Activated CD4-positive, alpha-beta T cell treated with anti-CD3 and anti-CD28 coated beads for 36 hours (primary cell): ENCODE data around the gene GP1BB. TPM values are rescaled to one million over a fixed set of nuclear protein-coding genes. Genes with fewer than 3 reads are reported as not detected.

Experiments used
- ATAC-seq: fragments of 200-7000 bp; cut with Tn5 transposase; one replicate; pipeline ENCODE4 v1.10.0; 2021; ENCODE audit warnings: mild to moderate bottlenecking, moderate library complexity
- CTCF ChIA-PET: fragments of 350-600 bp; sonication (Branson Sonifier 250); formaldehyde crosslinking; loops from one replicate; lab custom pipeline; 2021; ENCODE audit warnings: antibody characterized with exemption; lab: Charles Lee
- POLR2A ChIA-PET: fragments of 350-600 bp; sonication (Branson Sonifier 250); formaldehyde crosslinking; loops from one replicate; lab custom pipeline; 2021; ENCODE audit warnings: antibody characterized with exemption, inconsistent platforms; lab: Charles Lee
- DNase-seq: peaks from one replicate; pipeline ENCODE4 v3.0.0-alpha.2; 2020
- H3K27ac Mint-ChIP-seq: one replicate; pipeline ENCODE4 v1.8.0; 2021; ENCODE audit warnings: mixed read lengths
- H3K27me3 Mint-ChIP-seq: one replicate; pipeline ENCODE4 v1.8.0; 2021; ENCODE audit warnings: mixed read lengths
- H3K36me3 Mint-ChIP-seq: one replicate; pipeline ENCODE4 v1.8.0; 2021; ENCODE audit warnings: low read depth, mixed read lengths
- H3K4me1 Mint-ChIP-seq: one replicate; pipeline ENCODE4 v1.8.0; 2021; ENCODE audit warnings: mixed read lengths
- H3K4me3 Mint-ChIP-seq: one replicate; pipeline ENCODE4 v1.8.0; 2021; ENCODE audit warnings: mild to moderate bottlenecking, moderate library complexity, mixed read lengths
- H3K9me3 Mint-ChIP-seq: one replicate; pipeline ENCODE4 v1.8.0; 2021; ENCODE audit warnings: low read depth, mixed read lengths
- intact Hi-C, 2 experiments: fragments of 100-400 bp; cut with DNase I in 1 of 2; cut with micrococcal nuclease in 1 of 2; formaldehyde crosslinking; loops; one replicate each; pipeline versions ENCODE4 v1.14.2 to v1.15.1; 2022 to 2024; cut with DNase I, micrococcal nuclease
- total RNA-seq, 2 experiments: library from RNA; stranded (reverse); gene quantifications; one replicate each; pipeline ENCODE4 v1.2.3, GENCODE V29; 2021

The GP1BB gene
- total RNA-seq, 2 experiments from 2014 or later = not detected

DNA sequence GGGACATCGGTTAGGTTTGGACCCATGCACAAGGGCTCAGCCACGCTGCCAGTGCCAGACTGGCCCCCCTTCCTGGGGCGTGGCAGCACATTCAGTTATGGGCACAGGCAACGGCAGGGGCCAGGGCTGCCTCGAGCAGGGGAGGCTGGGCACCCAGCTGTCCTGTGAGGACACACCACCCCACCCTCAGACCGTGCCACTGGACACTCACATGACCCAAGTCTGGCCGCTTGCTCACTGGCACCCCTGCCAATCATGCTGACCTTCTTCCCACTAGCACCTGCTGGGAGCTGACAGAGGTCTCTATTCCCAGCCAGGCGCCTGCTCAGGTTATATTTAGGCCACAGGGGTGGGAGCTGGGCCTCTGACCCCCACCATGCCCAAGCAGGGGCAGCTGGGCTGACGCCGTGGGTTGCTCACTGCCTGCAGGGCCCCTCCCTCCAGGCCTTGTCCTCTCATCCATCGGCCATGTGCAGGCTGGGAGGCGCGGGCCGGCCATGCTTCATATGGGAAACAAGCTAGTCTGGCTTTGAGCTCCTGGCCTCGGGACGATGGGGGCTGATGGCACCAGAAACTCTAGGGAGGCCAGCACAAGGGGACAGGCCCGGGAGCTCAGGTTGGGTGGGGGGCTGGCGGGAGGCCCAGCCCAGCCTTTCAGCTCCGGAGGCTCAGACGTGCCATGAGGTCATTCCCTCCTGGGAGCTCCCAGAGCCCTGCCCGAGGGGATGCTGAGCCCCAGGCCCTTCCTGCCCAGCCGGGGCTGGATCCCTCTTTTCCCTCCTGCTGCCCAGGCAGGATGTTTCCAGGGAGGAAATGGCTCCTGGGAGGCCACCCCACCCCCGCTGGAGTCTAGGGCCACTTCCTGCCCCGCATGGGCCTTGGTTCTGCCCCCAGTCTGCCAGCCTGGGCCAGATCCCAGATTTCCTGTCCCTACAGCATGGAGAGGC, 22.1 kb downstream of the GP1BB start:
- ChIA-PET POLR2A (no interaction called here), CTCF (interaction anchor here (0.5 to 1.4 kb wide), 3 partner anchors 15 to 267 kb away, joined by 3 to 7 read pairs (median 4); no protein-coding TSS in a partner anchor)
- Mint-ChIP-seq H3K36me3 (no peaks in the 10 kb centered on the region), H3K27ac (no peak overlapping the region), H3K9me3 (no peaks in the 10 kb centered on the region), H3K4me1 (no peaks in the 10 kb centered on the region), H3K4me3 (no peak overlapping the region), H3K27me3 (no peaks in the 10 kb centered on the region)
- ATAC-seq (no peak), DNase-seq (no peak)
- intact Hi-C loops = no loop called here

DNA sequence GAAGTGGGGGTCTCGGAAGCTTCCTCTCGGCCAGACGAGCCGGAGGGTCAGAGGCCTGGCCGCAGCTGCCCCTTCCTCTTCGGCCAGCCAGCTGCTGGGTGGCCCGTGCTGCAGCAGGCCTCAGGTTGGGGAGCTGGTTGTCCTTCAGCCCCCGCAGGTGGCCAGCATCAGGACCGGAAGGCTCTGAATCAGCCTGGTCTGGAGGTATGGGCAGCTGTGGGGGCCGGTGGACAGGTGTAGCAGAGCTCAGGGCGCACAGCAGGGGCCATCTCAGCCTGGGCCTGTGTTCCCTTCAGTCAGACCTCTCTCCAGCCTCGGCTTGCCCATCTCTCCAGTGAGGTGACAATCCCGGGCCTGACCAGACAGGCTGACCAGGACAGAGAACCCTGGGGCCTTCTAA, 23.4 kb downstream of the GP1BB start:
- intact Hi-C loops = no loop called here
- Mint-ChIP-seq H3K9me3 (no peaks in the 10 kb centered on the region), H3K4me3 (no peak overlapping the region), H3K27ac (no peak overlapping the region), H3K36me3 (no peaks in the 10 kb centered on the region), H3K27me3 (no peaks in the 10 kb centered on the region), H3K4me1 (no peaks in the 10 kb centered on the region)
- DNase-seq (no peak), ATAC-seq (no peak)
- POLR2A ChIA-PET = no interaction called here
- CTCF ChIA-PET = interaction anchor here (1.9 kb wide), 1 partner anchor 16 kb away, joined by 5 read pairs; no protein-coding TSS in a partner anchor

GRCh38 chr22:19747551-19747950, 24.2 kb downstream of the GP1BB start:
- no peaks in the 10 kb centered on the region for H3K36me3 Mint-ChIP-seq
- ChIA-PET POLR2A (no interaction called here), CTCF (interaction anchor here (0.6 to 1.9 kb wide), 2 partner anchors 17 to 265 kb away, joined by 3 to 5 read pairs; no protein-coding TSS in a partner anchor)
- no peak overlapping the region for H3K27ac Mint-ChIP-seq
- H3K27me3 Mint-ChIP-seq = no peaks in the 10 kb centered on the region
- no peak for DNase-seq
- no peak overlapping the region for H3K4me3 Mint-ChIP-seq
- no peaks in the 10 kb centered on the region for H3K4me1 Mint-ChIP-seq
- no peaks in the 10 kb centered on the region for H3K9me3 Mint-ChIP-seq
- intact Hi-C loops = no loop called here
- ATAC-seq = no peak

DNA sequence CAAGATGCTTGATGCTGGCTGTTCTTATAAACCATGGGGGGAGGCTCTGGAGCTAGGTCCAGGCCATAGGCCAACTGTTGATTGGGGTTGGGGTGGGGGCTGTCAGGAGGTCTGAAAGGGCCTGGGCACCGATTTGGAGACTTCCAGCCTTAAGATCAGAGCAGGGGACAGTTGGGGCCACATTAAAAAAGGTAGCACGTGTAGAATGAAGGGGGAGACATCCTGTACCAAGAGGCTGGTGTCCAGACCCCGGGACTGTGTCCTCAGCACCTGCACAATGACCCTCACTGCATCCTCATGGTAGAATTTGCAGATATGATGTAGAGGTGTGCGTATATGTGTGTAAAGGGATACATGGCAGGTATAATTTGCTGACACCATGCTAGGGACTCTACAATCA, 24.8 kb downstream of the GP1BB start:
- DNase-seq (no peak), ATAC-seq (no peak)
- Mint-ChIP-seq H3K27me3 (no peaks in the 10 kb centered on the region), H3K9me3 (no peaks in the 10 kb centered on the region), H3K4me1 (no peaks in the 10 kb centered on the region), H3K27ac (no peak overlapping the region), H3K36me3 (no peaks in the 10 kb centered on the region), H3K4me3 (no peak overlapping the region)
- ChIA-PET POLR2A (no interaction called here), CTCF (interaction anchor here (0.6 to 1.9 kb wide), 3 partner anchors 18 to 266 kb away, joined by 3 to 5 read pairs (median 4); no protein-coding TSS in a partner anchor)
- intact Hi-C loops = no loop called here

GRCh38 chr22:19748991-19749664, 25.8 kb downstream of the GP1BB start:
- DNase-seq = no peak
- intact Hi-C loops = no loop called here
- no peaks in the 10 kb centered on the region for H3K36me3 Mint-ChIP-seq
- POLR2A ChIA-PET = no interaction called here
- no peak overlapping the region for H3K27ac Mint-ChIP-seq
- CTCF ChIA-PET = interaction anchor here (1.0 kb wide), 1 partner anchor 25 kb away, joined by 4 read pairs; no protein-coding TSS in a partner anchor
- H3K4me1 Mint-ChIP-seq = no peaks in the 10 kb centered on the region
- no peak for ATAC-seq
- H3K9me3 Mint-ChIP-seq = no peaks in the 10 kb centered on the region
- H3K27me3 Mint-ChIP-seq = peaks cover 4% of the 10 kb centered on the region
- no peak overlapping the region for H3K4me3 Mint-ChIP-seq

GRCh38 chr22:19749876-19750275, 26.5 kb downstream of the GP1BB start:
- Mint-ChIP-seq H3K9me3 (no peaks in the 10 kb centered on the region), H3K27me3 (peaks cover 11% of the 10 kb centered on the region), H3K36me3 (no peaks in the 10 kb centered on the region), H3K4me1 (no peaks in the 10 kb centered on the region), H3K27ac (no peak overlapping the region), H3K4me3 (no peak overlapping the region)
- intact Hi-C loops = no loop called here
- CTCF ChIA-PET = no interaction called here
- no peak for DNase-seq
- no peak for ATAC-seq
- POLR2A ChIA-PET = no interaction called here

- Mint-ChIP-seq H3K4me1 (peaks cover 2% of the 10 kb centered on the region), H3K9me3 (no peaks in the 10 kb centered on the region), H3K36me3 (no peaks in the 10 kb centered on the region), H3K4me3 (no peak overlapping the region), H3K27ac (no peak overlapping the region), H3K27me3 (peaks cover 16% of the 10 kb centered on the region)
- ATAC-seq = no peak
- intact Hi-C loops = no loop called here
- POLR2A ChIA-PET = no interaction called here
- CTCF ChIA-PET = interaction anchor here (1.0 kb wide), 1 partner anchor 82 kb away, joined by 3 read pairs; no protein-coding TSS in a partner anchor
- DNase-seq = no peak
These were observed 27.5 kb downstream of the GP1BB start for GRCh38 chr22:19750507-19751490.

- ChIA-PET POLR2A (no interaction called here), CTCF (interaction anchor here (1.0 kb wide), 1 partner anchor 83 kb away, joined by 3 read pairs; no protein-coding TSS in a partner anchor)
- DNase-seq (no peak), ATAC-seq (no peak)
- Mint-ChIP-seq H3K27me3 (peaks cover 22% of the 10 kb centered on the region), H3K36me3 (no peaks in the 10 kb centered on the region), H3K9me3 (no peaks in the 10 kb centered on the region), H3K4me1 (peaks cover 9% of the 10 kb centered on the region), H3K27ac (no peak overlapping the region), H3K4me3 (no peak overlapping the region)
- intact Hi-C loops = no loop called here
These were observed 28.3 kb downstream of the GP1BB start for GRCh38 chr22:19751497-19752245.

DNA sequence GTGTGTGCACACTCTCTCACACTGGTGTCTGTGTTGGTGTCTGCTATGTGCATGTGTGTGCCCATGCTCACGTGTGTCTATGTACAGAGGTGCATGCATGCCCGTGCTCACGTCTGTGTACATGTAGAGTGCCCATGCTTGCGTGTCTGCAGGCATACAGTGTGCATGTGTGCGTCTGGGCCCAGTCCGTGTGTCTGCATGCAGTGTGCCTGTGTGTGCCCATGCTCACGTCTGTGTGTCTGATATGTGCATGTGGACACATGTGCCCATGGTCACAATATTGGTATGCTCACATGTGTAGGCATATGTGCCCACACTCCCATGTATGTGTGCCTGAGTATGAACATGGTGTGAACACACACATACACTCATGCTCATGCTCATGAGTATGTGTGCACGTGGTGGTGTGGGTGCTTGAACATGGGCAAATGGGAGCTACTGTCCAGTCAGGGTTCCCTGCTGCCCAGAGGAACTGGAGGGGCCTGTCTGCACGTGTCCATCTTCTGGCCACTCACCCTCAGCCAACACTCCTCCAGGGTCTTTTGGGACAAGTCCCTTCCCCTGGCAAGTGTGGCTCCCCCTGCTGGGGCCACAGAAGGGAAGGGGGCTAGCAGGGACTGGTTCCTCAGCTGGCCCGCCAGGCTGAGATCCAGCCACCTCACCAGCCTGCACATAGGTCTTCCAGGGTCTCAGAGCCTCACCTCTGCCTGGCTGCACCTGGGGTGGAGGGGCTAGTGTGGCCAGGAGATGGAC, 29.9 kb downstream of the GP1BB start:
- H3K36me3 Mint-ChIP-seq = no peaks in the 10 kb centered on the region
- ChIA-PET CTCF (interaction anchor here (0.6 kb wide), 2 partner anchors 10 to 164 kb away, joined by 3 to 4 read pairs; no protein-coding TSS in a partner anchor), POLR2A (interaction anchor here (0.7 kb wide), 1 partner anchor 17 kb away, joined by 3 read pairs; no protein-coding TSS in a partner anchor)
- no peak for ATAC-seq
- H3K4me1 Mint-ChIP-seq = peaks cover 15% of the 10 kb centered on the region
- H3K27me3 Mint-ChIP-seq = peaks cover 33% of the 10 kb centered on the region
- intact Hi-C loops = no loop called here
- no peak overlapping the region for H3K27ac Mint-ChIP-seq
- no peak overlapping the region for H3K4me3 Mint-ChIP-seq
- H3K9me3 Mint-ChIP-seq = no peaks in the 10 kb centered on the region
- DNase-seq = no peak
